MG63 (cell line): ENCODE results near the gene MTREX. TPM values are rescaled to one million over a fixed set of nuclear protein-coding genes. Genes with fewer than 3 reads are reported as not detected.

Experiments used
- DNase-seq: peaks from one replicate; pipeline ENCODE4 v3.0.0-alpha.2; 2020
- H3K27me3 ChIP-seq: fragments of 250-450 bp; sonication (Bioruptor Pico); 2 replicates; pipeline ENCODE4 v1.5.1; 2020; ENCODE audit warnings: mild to moderate bottlenecking, moderate library complexity
- H3K36me3 ChIP-seq: fragments of 250-450 bp; sonication (Bioruptor Pico); 2 replicates; pipeline ENCODE4 v1.5.1; 2020; ENCODE audit warnings: mild to moderate bottlenecking, moderate library complexity
- H3K4me3 ChIP-seq: fragments of 250-450 bp; sonication (Bioruptor Pico); 2 replicates; pipeline ENCODE4 v1.5.1; 2020; ENCODE audit warnings: mild to moderate bottlenecking, moderate library complexity
- H3K9me3 ChIP-seq: fragments of 250-450 bp; sonication (Bioruptor Pico); 2 replicates; pipeline ENCODE4 v1.5.1; 2020; ENCODE audit warnings: mild to moderate bottlenecking, moderate library complexity
- total RNA-seq: library from RNA; depleted of rRNA; stranded (reverse); fragments of >200 nt; shearing (Covaris generic); gene quantifications from 2 replicates; pipeline ENCODE4 v1.2.3, GENCODE V29; 2014; ENCODE audit warnings: low replicate concordance

MTREX gene
- total RNA-seq, 1 experiment from 2014 or later, result 73.7 TPM

DNA sequence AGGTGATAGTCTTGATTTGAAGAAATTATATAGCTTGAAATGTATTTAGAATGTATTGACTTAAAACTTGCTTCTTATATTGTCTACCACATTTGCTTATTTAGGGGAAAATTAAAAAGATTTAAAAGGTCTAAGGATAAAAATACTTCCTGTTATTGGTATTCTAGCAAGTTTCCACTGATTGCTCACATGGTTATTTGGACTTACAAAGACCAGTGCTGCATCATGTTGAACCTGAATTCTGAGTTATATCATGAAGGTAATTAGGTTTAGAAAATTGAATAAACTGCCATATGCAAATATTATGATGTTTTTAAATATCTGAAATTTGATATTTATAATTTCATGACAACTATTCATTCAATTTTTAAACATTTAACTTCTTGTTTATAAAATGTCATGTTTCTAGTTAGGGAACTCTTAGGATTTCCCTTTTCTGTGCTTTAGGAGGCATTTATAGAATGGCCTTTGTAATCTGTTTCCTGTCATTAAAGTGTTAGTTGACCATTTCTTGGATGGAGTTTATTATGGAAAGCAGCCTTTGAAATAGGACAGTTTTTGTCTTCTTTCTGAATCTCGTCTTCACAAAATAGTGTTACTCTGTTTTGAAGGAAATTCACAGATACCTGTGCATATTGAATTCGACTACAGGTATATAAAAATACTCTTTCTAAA is 85.8 kb downstream of the MTREX start:
- H3K36me3 ChIP-seq, result peaks cover 55% of the 10 kb centered on the region
- no peaks in the 10 kb centered on the region for H3K9me3 ChIP-seq
- H3K4me3 ChIP-seq, result no peak overlapping the region

DNA sequence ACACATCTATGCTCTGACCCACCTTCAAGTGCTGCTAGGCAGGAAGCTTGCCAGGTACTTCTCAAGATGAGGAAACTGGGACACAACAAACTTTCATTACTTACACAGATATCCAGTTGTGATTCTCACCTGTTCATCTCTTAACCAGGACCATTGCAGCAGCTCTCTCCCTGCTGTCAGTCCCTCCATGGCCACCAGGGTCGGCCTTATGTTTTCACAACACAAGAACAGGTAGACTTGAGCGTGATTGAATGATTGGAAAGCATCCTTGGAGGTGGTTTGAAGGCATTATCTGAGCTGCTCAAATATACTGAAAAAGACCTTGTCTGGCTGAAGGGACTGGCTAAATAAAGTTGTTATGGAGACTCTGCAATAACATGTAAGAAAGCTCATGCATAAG is 94.4 kb downstream of the MTREX start:
- Histone ChIP-seq H3K9me3 (no peaks in the 10 kb centered on the region), H3K4me3 (no peak overlapping the region), H3K36me3 (peaks cover 55% of the 10 kb centered on the region), H3K27me3 (no peaks in the 10 kb centered on the region)
- no peak for DNase-seq

More for the DNA sequence above, 85.8 kb downstream of the MTREX start:
- no peak for DNase-seq
- H3K27me3 ChIP-seq, result no peaks in the 10 kb centered on the region

DNA sequence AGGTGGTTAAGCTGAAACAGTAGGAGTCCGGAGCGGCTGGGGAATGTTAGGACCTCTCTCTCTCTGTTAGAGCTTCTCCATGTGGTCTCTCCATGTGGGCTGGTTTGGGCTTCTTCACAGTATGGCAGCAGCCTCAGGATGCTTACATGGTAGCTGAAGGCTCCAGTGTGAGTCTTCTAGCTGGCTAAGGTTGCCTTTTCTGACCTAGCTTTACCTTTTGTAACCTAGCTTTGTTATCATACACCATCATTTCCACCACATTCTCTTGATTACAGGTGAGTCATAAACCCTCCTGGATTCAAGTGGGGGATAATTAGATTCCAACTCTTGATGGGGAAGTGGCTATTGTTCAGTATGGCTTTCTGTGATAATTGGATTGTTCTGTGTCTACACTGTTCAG is 98.5 kb downstream of the MTREX start:
- peaks cover 55% of the 10 kb centered on the region for H3K36me3 ChIP-seq
- no peak for DNase-seq
- H3K27me3 ChIP-seq, result no peaks in the 10 kb centered on the region
- no peaks in the 10 kb centered on the region for H3K9me3 ChIP-seq
- H3K4me3 ChIP-seq, result no peak overlapping the region

DNA sequence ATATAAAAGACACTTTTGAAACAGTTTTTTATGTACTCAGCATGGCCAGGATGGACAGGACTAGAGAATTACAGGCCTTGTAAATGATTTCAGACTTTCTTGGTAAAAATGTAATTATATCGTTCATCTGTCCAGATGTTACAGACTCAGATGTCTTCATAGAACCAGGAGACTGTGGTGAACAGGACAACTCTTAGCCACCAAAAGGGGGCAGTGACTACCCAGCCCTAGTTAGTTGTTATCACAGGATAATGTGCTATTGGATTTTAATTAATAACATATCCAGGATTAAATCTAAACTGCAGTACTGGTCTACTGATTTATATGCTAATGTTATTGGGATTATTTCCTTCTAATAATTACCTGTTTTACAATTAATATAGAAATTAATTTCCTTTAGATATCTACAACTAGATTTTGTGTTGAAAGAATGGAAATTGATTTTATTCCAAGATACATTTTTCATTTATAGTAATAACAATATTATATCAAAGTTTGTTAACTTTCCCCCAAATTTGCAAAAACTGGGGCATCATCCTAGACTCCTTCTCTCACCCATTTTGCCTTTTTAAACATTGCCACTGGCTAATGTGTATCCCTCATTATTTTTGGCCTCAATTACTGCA is 99.4 kb downstream of the MTREX start:
- peak; percentile 9 for DNase-seq
- H3K36me3 ChIP-seq, result peaks cover 58% of the 10 kb centered on the region
- H3K4me3 ChIP-seq, result no peak overlapping the region
- no peaks in the 10 kb centered on the region for H3K27me3 ChIP-seq
- H3K9me3 ChIP-seq, result no peaks in the 10 kb centered on the region

DNA sequence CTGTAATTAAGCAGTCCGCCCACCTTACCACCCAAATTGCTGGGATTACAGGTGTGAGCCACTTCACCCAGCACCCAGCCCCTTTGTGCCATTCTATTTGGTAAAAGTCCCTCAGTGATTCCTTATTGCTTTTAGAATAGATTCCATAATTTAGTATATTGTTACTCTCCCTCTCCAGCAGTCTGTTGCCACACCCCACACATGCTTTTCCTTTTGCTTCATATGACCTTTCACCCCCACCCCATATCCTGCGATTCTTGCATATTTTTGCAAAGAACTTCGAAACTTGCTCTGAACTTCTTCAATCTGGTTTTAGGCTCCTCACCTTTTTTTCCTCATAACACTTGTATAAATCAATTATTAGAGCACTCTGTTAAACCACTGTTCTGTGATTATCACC is 100.2 kb downstream of the MTREX start:
- H3K36me3 ChIP-seq, result peaks cover 62% of the 10 kb centered on the region
- H3K4me3 ChIP-seq, result no peak overlapping the region
- no peak for DNase-seq
- no peaks in the 10 kb centered on the region for H3K9me3 ChIP-seq
- H3K27me3 ChIP-seq, result no peaks in the 10 kb centered on the region

DNA sequence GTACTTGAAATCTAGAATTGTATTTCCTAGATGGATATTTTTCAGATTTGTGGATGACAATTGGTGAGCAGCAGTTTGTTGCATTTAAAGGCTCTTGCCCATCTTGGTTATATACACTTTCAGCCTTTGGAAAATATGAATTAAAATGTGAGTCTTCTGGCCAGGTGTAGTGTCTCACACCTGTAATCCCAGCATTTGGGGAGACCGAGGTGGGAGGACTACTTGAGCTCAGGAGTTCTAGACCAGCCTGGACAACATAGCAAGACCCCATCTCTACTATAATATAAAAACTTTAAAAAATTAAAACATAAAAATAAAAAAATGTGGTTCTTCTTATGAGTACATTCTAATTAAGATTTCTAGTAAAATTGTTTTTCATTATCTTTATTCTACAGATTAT is 102.0 kb downstream of the MTREX start:
- H3K36me3 ChIP-seq, result peaks cover 60% of the 10 kb centered on the region
- H3K9me3 ChIP-seq, result no peaks in the 10 kb centered on the region
- H3K27me3 ChIP-seq, result no peaks in the 10 kb centered on the region
- DNase-seq, result no peak
- H3K4me3 ChIP-seq, result no peak overlapping the region

DNA sequence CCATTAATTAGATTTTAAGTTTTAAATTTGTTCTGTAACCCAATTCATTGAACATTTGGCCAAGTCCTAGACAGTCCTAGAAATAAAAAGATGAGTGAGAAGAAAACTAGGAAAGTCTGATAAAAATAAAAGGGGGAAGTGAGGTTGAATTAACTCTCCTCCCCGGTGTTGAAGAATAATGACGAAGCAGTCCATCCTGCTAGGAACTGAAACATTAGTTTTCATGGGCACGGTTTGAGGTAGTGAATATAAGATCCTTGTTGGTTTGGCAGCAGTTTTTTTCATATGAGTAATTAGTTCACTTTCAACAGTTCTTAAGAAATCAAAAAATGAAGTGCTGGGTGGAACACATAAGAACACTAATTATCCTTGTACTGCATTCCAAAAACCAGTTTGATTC is 103.1 kb downstream of the MTREX start:
- no peak for DNase-seq
- Histone ChIP-seq H3K36me3 (peaks cover 63% of the 10 kb centered on the region), H3K4me3 (no peak overlapping the region), H3K9me3 (no peaks in the 10 kb centered on the region), H3K27me3 (no peaks in the 10 kb centered on the region)

DNA sequence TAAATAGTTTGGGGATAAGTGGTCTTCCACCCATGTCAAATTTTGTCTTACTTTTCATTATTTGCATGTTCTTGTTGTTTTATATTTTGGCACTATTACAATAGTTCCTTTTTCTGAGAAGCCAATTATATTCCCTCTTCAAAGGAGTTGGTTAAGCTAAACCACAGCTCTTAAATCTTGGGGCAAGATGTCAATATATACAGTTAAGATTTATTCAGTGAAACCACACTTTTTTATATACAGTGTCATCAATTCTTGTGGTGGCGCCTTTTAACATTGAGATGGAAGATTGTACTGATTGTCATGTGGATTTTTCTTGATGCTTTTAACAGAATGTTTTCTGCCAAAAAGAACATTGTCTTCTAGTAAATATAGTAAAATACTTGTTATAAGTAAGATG is 104.1 kb downstream of the MTREX start:
- no peak for DNase-seq

DNA sequence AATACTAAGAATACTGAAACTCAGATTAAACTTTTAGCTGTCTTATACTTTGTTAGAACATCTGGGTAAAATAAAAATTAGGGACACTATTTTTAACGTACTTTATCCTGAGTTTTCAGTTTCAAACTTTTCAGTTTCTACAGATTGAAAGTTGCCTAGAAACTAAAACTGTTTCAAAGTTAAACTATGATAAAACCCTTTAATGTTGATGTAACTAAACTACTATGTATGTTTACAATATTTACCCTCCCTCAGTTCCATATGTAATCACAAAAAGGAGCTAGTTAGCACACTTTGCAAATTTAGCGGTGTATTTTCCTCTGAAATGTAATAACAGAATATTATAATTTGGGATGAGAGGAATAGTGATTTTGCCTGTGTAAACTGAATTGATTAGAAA is 105.9 kb downstream of the MTREX start:
- H3K27me3 ChIP-seq, result no peaks in the 10 kb centered on the region
- H3K9me3 ChIP-seq, result no peaks in the 10 kb centered on the region
- H3K4me3 ChIP-seq, result no peak overlapping the region
- DNase-seq, result no peak
- H3K36me3 ChIP-seq, result peaks cover 49% of the 10 kb centered on the region

More for the DNA sequence above, 104.1 kb downstream of the MTREX start:
- H3K9me3 ChIP-seq, result no peaks in the 10 kb centered on the region
- no peak overlapping the region for H3K4me3 ChIP-seq
- no peaks in the 10 kb centered on the region for H3K27me3 ChIP-seq
- peaks cover 57% of the 10 kb centered on the region for H3K36me3 ChIP-seq

DNA sequence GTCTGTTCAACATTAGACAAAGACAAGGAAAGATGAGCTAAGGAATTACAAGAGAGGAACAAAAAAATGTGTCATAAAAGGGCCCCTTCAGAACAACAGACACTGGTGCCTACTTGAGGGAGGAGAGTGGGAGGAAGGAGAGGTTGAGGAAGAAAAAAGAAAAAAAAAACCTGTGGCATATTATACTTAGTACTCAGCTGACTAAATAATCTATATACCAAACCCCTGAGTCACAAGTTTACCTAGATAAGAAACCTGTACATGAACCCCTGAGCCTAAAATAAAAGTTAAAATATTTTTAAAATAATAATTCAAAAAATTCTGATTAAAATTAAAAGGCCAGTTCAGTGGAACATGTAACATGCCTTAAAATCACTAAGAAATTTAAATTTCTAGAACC is 107.3 kb downstream of the MTREX start:
- Histone ChIP-seq H3K36me3 (peaks cover 53% of the 10 kb centered on the region), H3K27me3 (no peaks in the 10 kb centered on the region), H3K9me3 (no peaks in the 10 kb centered on the region), H3K4me3 (no peak overlapping the region)
- DNase-seq, result no peak

DNA sequence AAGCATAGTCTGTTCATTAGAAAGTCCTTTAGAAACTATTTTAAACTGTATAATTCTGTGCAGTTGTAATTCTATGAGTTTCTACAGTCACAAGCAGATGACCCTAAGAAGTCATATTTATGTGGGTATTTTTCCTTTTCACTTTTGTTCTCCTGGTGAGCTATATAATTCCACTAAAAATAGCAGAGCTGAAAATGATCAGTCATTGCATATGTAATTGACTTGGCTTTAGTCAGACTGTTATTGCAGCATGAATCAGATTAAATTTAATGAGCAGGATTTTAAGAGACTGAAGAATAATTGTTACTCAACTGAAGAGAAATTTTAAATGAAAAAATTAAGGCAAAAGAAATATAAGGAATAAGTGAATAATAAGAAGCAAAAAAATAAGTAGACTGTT is 108.5 kb downstream of the MTREX start:
- no peaks in the 10 kb centered on the region for H3K27me3 ChIP-seq
- H3K36me3 ChIP-seq, result peaks cover 46% of the 10 kb centered on the region
- H3K4me3 ChIP-seq, result no peak overlapping the region
- H3K9me3 ChIP-seq, result no peaks in the 10 kb centered on the region
- no peak for DNase-seq

DNA sequence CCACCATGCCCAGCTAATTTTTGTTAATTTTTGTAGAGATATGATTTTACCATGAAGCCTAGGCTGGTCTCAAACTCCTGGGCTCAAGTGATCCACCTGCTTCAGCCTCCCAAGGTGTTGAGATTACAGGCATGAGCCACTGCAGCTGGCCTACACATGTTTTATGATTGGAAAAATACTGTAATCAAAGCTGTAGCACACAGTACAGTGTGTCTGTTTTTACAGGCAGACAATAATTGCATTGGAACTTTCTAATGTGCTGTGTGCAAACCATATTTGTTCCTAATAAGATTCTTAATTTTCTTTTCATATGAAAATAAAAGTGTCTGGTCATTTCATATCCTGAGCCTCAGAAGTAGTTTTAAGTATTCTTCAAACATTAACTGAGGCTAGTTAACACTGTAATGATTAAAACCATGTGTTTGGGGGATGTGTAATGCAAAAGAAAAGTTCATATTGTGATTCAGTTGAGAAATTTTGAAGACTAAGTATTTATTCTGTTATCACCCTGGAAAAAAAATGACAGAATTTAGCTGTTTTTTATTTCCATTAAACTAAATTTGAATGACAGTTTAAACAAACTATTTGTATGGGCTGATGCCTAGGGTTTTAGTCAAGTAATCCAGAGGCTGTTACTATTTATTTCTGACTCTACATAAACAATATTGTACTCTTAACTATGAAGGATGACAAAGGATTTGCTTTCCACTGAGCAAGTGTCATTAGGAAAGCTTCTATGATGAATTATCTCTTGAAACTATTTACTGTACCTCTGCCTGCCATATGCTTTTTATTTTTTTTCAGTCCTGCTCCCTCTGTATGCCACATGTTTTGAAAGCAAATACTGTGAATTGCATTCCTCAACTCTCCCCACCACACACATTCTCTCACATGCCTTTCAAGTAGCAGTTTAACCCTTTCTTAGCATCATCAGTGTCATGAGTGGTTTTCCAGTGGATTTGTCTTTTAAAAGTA is 111.5 kb downstream of the MTREX start:
- Histone ChIP-seq H3K36me3 (peaks cover 49% of the 10 kb centered on the region), H3K9me3 (no peaks in the 10 kb centered on the region), H3K4me3 (no peak overlapping the region), H3K27me3 (no peaks in the 10 kb centered on the region)
- DNase-seq, result no peak

DNA sequence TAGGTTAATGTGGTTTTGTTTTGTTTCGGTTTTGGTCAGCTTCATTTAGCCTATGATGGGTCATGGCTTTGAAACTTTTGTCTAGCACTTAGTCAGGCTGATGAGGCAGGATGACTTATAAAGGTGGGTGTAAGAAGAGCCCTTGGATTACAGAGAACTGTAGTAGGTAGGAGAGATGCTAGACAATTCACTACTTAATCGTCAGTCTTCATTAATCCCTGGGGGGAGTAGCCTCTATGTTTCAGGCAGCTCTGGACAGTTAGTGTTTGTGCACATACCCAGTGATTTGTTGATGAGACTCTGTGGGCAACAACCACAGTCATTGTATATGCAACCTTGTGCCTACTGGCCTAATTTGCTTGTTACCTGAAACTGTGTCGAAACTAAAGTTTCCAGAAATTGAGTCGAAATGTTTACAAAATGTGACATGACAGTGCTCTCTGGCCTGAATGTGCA is 113.3 kb downstream of the MTREX start:
- DNase-seq, result no peak
- H3K27me3 ChIP-seq, result no peaks in the 10 kb centered on the region
- H3K4me3 ChIP-seq, result no peak overlapping the region
- H3K9me3 ChIP-seq, result no peaks in the 10 kb centered on the region
- H3K36me3 ChIP-seq, result peaks cover 57% of the 10 kb centered on the region

DNA sequence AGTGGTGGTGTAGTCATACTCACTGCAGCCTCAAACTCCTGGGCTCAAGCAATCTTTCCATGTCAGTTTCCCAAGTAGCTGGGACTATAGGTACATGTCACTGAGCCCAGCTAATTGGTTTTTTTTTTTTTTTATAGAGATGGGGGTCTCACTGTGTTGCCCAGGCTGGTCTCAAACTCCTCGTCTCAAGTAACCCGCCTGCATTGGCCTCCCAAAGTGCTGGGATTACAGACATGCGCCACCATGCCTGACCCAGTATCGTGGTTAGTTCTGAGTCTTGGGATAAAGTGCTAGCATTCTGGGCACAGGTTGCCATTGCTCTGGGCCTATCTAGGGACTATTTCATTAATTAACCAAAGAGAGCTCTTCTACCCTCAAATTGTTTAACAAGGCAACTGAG is 118.7 kb downstream of the MTREX start:
- no peaks in the 10 kb centered on the region for H3K27me3 ChIP-seq
- H3K36me3 ChIP-seq, result peaks cover 87% of the 10 kb centered on the region
- H3K4me3 ChIP-seq, result no peak overlapping the region
- no peak for DNase-seq
- peaks cover 11% of the 10 kb centered on the region for H3K9me3 ChIP-seq

DNA sequence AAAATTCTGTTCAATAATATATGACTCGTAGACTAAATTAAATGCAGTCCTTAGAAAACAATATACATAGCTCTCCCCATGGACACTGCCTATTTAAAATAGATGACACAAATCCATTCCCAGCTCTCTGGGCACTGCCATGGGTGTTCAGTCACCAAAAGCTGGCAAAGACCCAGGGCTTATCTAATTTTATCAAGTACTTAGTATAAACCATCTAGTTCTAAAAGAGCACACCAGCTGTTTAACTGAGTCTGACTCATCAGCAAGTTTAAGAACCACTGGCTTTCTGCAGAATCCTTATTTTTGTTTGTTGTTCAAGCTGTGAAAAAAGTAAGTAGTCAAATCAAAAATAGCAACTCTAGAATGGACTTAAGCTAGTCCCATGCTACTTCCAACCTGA is 119.4 kb downstream of the MTREX start:
- DNase-seq, result peak; percentile 41
- peaks cover 88% of the 10 kb centered on the region for H3K36me3 ChIP-seq
- no peak overlapping the region for H3K4me3 ChIP-seq
- peaks cover 15% of the 10 kb centered on the region for H3K9me3 ChIP-seq
- H3K27me3 ChIP-seq, result no peaks in the 10 kb centered on the region

DNA sequence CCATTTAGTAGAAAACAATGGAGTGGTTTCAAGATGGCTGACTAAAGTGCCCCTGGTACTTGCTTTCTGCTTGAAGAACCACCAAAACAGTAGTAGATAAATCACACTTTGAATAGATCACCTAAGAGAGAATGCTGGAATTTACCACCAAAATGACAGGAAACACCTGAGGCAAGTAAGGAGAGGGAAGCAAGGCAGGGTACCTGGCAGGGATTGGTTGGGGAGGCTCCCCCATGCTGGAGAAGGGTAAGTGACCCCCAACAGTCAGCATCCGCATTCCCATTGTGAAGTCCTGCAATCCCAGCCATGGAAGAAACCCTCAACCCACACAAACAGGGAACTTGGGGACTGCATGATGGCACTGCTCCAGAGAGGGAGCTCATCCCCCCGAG is 121.4 kb downstream of the MTREX start:
- no peak overlapping the region for H3K4me3 ChIP-seq
- peaks cover 17% of the 10 kb centered on the region for H3K9me3 ChIP-seq
- H3K27me3 ChIP-seq, result no peaks in the 10 kb centered on the region
- DNase-seq, result no peak
- H3K36me3 ChIP-seq, result peaks cover 73% of the 10 kb centered on the region

DNA sequence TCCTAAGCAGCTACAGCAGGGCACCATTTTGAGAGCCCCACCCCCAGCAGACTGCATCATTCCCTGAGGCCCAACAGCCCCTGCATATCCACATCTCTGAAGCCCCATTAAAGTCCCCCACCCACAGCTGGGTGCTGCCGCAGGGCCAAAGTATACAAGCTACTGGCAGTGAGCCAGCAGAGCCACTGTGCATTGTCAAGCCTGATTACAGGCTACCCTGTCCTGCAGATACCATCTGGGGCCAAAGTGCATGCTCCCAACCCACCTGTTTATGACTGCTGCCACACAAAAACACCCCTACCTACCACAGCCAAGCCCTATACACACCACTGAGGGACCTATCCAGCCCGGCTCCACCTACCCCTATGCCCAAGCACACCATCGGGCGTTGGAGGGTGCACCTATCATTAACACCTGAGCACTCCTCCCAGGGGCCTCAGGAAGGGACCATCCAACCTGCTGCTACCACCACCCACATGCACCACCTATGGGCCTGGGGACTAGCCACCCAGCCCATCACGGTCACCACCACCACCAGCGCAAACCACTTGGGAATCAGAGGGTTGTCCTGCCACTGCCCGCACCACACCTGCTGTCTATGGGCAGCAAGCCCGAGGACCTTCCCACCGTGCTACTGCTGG is 121.9 kb downstream of the MTREX start:
- Histone ChIP-seq H3K9me3 (peaks cover 22% of the 10 kb centered on the region), H3K27me3 (no peaks in the 10 kb centered on the region), H3K4me3 (no peak overlapping the region), H3K36me3 (peaks cover 68% of the 10 kb centered on the region)
- no peak for DNase-seq
